SH-SY5Y (cell line): ENCODE data around the gene KCNK18.

ENCODE experiments used
- GATA2 ChIP-seq: IDR thresholded peaks from 2 replicates; pipeline ENCODE4 v1.6.1; 2011; ENCODE audit warnings: mild to moderate bottlenecking, low read depth, low read length
- GATA3 ChIP-seq: IDR thresholded peaks from 2 replicates; pipeline ENCODE4 v1.6.1; 2011; ENCODE audit warnings: low read depth, mild to moderate bottlenecking, low read length, moderate library complexity

The KCNK18 gene

DNA sequence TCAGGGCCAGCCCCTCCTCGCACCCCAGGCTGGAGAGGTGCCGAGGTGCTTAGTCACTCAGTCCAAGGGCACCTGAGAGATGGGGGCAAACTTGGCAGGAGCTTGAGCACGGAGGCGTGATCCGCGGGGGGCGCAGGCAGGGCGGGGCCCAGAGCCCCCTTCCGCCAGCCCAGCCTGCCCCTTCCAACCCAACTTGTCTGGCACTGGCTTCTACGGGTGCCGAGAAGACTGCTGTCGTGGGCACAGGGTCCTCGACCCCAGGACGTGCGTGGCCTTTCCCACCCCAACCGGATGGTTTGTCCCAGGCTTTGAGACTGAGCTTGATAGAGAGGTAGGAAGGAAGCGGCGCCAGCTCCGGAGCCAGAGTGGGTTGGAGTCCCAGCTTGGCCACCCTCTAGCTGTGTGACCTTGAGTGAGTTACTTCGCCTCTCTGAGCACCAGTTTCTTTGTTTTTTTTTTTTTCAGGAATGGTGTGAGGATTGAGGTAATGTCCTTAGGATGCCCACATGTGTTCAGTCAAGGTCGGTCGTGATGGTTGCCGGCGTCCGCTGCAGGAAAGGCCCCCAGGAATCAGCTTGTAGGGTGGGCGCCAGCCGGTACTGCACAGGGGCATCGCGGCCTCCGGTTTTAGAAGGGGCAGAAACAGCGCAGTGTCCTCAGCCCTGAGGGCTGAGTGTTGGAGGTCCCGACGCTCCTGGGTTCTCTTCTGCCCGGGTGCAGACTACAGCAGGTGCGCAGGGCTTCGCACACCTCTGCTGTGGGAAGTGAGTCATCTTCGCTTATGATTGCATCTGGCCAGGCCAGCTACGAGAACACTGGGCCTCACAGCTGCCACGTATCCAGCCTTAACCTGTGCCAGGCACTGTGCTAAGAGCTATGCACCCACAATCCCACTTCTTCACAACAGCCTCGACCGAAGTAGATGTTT, 30.6 kb upstream of the KCNK18 start:
- TF ChIP-seq GATA2 (no peak), GATA3 (no peak)

DNA sequence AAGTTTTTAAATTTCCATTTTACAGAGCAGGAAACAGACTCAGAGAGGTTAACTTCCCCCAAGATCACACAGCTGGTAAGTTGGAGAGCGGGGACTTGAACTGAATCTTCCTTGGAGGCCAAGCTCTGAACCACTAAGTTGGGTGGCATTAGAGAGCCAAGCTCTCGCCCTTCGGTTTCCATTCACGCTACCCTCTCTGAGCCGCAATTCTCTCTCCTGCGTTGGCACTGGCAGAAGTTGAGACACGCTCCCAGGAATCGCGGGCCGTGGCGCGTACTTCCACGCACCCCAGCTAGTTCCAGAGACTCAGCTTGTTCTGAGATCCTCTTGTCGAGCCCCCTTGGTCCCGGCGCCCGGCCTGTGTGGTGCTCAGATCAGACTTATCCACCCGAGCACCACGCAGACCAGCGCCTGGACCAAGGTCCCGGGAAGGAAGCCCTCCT, 29.9 kb upstream of the KCNK18 start:
- TF ChIP-seq GATA3, result no peak
- TF ChIP-seq GATA2, result no peak

- TF ChIP-seq GATA2 (no peak), GATA3 (no peak)
Observed at GRCh38 chr10:117167789-117168674, 29.3 kb upstream of the KCNK18 start.

- no peak for TF ChIP-seq GATA3
- TF ChIP-seq GATA2, result no peak
Observed at GRCh38 chr10:117168729-117169128, 28.6 kb upstream of the KCNK18 start.

- TF ChIP-seq GATA3, result no peak
- no peak for TF ChIP-seq GATA2
Observed at GRCh38 chr10:117169480-117169879, 27.8 kb upstream of the KCNK18 start.

- TF ChIP-seq GATA2 (no peak), GATA3 (no peak)
Observed at GRCh38 chr10:117170244-117170643, 27.0 kb upstream of the KCNK18 start.

GRCh38 chr10:117174439-117175214, 22.7 kb upstream of the KCNK18 start:
- TF ChIP-seq GATA2 (no peak), GATA3 (no peak)

DNA sequence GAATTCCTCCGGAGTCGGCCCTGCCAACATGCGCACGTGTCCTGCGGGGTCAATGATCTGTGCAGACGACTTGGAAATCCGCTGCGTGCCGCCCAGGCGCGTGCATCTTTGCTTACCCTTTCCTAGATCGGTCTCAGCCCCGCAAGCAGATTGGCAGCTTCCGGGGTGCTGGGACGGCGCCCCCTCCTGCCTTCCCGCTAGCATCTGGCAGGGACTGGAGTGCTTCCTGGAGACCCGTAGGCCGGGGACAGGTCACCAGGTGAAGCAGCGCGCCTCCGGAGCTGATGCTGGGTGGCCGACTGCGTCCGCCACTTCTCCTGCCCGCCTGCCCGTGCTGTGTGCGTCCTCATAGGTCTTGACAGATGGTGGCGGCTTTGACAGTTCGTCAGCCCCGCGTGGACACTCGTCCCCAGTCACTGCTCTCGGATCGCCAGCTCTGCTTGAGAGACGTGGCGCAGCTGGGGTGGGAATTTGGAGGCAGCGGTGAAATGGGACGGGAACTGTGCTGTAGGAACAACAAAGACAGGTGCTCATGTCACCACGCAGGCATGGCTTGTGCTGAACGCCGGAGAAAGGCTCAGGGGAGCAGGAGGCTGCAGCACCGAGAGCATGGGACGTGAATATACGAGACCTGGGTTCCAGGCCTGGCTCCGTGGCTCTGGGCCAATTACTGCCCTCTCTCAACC, 21.9 kb upstream of the KCNK18 start:
- TF ChIP-seq GATA2 (no peak), GATA3 (no peak)

DNA sequence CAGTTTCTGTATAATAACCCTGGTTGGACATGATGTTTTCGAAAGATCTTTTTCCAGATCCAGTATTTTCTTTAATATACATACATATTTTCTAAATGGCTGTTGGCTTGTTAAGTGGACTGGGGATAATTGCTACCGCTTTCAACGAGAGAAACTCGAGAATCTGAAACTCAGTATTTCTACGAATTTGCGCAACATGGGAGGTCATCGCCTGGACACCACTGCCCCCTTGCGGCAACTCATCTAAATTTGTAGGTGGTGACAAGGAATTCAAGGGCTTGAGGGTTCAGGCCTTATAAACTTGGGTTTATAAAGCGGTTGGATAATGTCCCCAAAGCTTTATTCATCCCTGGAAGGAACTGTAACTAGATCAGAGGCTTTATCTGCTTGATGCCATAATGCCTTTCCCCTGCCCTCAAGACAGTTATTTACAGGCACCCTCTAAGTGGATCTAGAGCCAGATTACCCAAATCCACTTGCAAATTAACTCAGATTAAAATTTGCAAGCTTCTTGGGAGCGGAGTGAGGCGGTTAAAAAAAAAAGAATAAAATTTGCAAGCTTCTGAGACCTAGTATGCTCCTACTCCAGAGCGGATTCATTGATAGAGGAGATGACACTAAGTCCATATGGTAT, 21.3 kb upstream of the KCNK18 start:
- no peak for TF ChIP-seq GATA3
- TF ChIP-seq GATA2, result no peak

- no peak for TF ChIP-seq GATA3
- TF ChIP-seq GATA2, result no peak
Observed at GRCh38 chr10:117178190-117178589, 19.1 kb upstream of the KCNK18 start.

DNA sequence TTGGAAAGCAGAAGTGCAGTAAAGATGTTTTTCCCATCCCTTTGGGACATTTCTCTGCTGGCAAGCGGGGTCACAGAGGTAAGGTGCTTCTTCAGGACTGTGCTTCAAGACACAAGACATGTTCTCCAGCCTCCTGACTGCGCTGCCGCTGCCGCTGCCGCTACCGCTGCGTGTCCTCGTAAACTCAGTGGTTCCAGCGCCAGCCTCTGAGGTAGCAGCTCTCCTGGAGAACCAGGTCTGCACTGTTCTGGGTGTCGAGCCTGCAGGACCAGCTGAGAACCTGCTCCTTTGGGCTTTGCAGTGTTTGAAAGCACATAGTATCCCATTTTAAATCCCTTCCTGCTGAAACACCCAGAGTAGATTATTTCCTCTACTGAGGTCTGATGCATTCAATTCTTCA, 13.0 kb upstream of the KCNK18 start:
- TF ChIP-seq GATA3 (no peak), GATA2 (no peak)

GRCh38 chr10:117184821-117185220, 12.5 kb upstream of the KCNK18 start:
- TF ChIP-seq GATA2, result no peak
- no peak for TF ChIP-seq GATA3

DNA sequence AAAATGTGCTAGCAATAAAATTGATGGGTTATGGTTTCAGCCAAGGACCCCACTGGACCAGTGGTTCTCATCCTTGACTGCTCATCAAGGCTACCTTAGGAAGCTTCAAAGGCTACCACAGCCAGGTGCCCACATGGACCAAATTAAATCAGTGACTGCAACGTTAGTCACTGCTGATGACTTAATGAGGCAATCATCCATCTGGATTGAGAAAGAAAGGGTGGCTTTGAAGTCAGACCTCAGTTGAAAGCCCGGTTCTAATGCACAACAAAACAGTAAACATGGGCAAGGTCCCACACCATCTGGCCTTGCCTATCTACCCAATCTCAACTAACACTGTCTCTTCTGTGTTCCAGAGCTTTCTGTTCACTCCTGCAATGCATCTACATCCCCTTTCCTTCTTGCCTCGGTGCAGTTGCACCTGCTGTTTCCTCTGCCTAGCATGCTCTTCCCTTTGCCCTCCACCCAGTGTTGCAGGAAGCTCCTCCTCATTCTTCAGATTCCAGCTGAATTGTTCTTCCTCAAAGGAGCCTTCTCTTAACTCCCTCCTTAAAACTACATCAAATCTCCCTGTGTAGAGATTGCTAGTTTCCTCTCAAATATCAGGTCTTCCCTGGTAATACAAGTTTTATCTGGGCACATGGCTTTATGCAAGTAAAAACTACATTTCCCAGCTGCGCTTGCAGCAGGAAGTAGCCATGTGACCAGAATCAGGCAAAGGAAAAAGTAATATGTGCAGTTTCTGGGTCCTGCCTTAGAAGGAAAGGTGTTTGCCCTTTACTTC, 10.3 kb upstream of the KCNK18 start:
- TF ChIP-seq GATA3 (no peak), GATA2 (no peak)

DNA sequence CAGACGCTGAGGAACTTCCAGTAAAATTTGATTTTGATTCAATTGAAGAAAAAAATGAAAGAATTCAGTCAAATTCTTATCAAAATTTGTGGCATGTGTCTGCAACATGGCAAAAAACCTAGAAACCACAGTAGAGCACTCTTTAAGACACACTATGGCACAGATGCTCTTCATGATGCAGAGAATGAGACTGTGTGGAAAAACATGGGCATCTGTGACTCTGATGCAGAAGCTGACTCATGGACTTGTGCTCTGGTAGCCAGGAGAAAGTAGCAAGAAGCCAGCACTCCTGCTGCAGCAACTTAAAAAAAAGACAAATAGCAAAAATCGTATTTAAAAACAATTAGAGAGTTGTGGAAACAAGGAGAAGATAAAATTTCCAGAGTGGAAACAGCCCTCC, 8.9 kb upstream of the KCNK18 start:
- TF ChIP-seq GATA3 (no peak), GATA2 (no peak)
